RWPE1 (cell line): ENCODE data around the gene HCST.
A peak's percentile ranks its signal among the peaks of the same experiment; 100 is the strongest.
"Not testable (repeated sequence)": the region's sequence is repeated elsewhere in the genome, so short reads cannot be mapped to it uniquely, and the experiment has no call there.

ENCODE experiments used
- CTCF ChIA-PET: fragments of 350-600 bp; sonication (Branson Sonifier 250); formaldehyde crosslinking; extraction: SDS; loops from one replicate; lab custom pipeline; 2021; lab: Yijun Ruan, JAX
- POLR2A ChIA-PET: fragments of 400-600 bp; formaldehyde crosslinking; extraction: SDS; loops from one replicate; lab custom pipeline; 2020; ENCODE audit warnings: antibody characterized with exemption; ENCODE audit not compliant: low non-redundant PET; lab: Yijun Ruan, JAX
- DNase-seq: peaks from one replicate; pipeline ENCODE4 v3.0.0; 2012; ENCODE audit warnings: low spot score
- H3K27ac ChIP-seq: fragments of 450-650 bp; 2 replicates; pipeline ENCODE4 v1.5.1; 2017
- TF ChIP-seq, protein P1 (sequence below): fragments of 450-650 bp; conservative IDR thresholded peaks from 2 replicates; pipeline ENCODE4 v1.5.1; 2017; ENCODE audit warnings: low read depth, mild to moderate bottlenecking

HCST gene

DNA sequence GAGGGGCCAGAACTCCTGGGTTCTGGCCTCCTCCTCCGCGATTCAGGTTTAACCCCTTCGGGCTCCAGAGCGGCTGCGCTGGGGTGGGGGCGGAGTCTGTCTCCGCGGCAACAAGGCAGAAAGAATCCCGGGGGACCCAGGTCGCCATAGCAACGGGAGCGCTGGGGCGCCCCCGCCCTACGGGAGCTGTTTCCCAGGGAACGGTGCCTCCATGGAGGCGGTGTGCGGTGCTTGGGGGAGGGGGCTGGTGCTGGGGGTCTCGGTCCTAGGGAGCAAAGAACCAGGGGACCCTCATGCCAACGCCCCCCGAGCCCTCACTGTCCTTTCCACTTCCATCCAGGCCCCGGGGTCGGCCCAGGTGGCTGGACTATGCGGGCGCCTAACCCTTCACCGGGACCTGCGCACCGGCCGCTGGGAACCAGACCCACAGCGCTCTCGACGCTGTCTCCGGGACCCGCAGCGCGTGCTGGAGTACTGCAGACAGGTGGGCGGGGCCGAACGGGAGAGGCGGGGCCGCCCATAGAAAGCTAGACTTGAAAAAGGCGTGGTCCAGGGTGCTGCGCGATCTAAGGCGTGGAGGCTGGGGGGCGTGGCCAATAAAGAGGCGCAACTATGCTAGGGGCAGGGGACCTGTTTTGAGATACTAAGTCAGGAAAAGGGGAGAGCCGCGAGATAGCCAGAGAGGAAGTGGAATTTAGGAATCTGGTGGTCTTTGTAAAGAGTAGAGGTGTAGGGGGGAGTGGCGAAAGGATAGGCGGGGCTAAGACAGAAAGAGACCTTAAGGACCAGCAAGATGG is 32.8 kb upstream of the HCST start:
- TF ChIP-seq, protein P1, sequence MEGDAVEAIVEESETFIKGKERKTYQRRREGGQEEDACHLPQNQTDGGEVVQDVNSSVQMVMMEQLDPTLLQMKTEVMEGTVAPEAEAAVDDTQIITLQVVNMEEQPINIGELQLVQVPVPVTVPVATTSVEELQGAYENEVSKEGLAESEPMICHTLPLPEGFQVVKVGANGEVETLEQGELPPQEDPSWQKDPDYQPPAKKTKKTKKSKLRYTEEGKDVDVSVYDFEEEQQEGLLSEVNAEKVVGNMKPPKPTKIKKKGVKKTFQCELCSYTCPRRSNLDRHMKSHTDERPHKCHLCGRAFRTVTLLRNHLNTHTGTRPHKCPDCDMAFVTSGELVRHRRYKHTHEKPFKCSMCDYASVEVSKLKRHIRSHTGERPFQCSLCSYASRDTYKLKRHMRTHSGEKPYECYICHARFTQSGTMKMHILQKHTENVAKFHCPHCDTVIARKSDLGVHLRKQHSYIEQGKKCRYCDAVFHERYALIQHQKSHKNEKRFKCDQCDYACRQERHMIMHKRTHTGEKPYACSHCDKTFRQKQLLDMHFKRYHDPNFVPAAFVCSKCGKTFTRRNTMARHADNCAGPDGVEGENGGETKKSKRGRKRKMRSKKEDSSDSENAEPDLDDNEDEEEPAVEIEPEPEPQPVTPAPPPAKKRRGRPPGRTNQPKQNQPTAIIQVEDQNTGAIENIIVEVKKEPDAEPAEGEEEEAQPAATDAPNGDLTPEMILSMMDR: no peak
- ChIA-PET CTCF (interaction anchor here (0.7 to 1.1 kb wide), 3 partner anchors 12 to 313 kb away, joined by 3 read pairs; no protein-coding TSS in a partner anchor), POLR2A (interaction anchor here (0.5 to 0.7 kb wide), 2 partner anchors 25 to 31 kb away, joined by 4 to 7 read pairs; partner anchors contain the start of gene NFKBID)
- H3K27ac ChIP-seq: no peak overlapping the region
- peak; percentile 74 for DNase-seq

DNA sequence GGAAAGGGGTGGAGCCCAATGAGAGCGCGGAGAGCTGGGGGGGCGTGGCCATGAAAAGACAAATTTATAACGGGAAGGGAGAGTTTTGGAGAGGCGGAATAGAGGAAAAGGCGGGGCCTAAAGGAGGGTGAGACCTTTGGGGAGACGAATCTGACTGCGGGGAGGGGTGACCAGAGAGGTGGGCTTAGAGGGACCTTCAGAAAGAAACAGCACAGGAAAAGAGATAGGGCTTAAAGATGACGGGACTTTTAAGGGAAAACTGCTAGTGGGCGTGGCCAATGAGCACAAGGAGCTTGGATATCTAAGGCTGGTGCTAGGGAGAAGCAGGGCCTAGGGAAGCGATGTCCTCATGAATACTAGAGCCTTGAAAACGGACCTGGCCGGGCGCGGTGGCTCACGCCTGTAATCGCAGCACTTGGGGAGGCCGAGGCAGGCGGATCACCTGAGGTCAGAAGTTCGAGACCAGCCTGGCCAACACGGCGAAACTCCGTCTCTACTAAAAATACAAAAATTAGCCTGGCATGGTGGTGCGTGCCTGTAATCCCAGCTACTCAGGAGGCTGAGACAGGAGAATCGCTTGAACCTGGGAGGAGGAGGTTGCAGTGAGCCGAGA is 32.1 kb upstream of the HCST start:
- not testable (repeated sequence) for H3K27ac ChIP-seq
- ChIA-PET POLR2A (interaction anchor here (0.5 kb wide), 1 partner anchor 30 kb away, joined by 7 read pairs; the partner anchor contains the start of gene NFKBID), CTCF (interaction anchor here (0.6 to 1.1 kb wide), 2 partner anchors 11 to 359 kb away, joined by 3 read pairs; no protein-coding TSS in a partner anchor)
- peak; percentile 54 for DNase-seq

DNA sequence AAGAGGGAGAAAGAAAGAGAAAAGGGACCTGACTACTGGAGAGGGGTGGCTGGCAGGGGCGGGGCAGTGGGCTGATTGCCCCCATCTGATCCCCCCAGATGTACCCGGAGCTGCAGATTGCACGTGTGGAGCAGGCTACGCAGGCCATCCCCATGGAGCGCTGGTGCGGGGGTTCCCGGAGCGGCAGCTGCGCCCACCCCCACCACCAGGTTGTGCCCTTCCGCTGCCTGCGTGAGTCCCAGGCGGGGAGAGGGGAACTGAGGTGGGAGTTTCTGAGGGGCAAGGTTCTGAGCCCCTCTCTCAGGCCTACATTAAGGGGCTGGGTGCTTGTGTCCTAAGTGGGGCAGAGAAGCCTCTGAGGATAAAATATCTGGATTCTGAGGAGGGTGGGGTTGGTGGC is 31.5 kb upstream of the HCST start:
- TF ChIP-seq, protein P1: no peak
- H3K27ac ChIP-seq: no peak overlapping the region
- DNase-seq: no peak
- CTCF ChIA-PET: interaction anchor here (0.6 to 1.1 kb wide), 2 partner anchors 11 to 360 kb away, joined by 3 read pairs; no protein-coding TSS in a partner anchor
- POLR2A ChIA-PET: no interaction called here

DNA sequence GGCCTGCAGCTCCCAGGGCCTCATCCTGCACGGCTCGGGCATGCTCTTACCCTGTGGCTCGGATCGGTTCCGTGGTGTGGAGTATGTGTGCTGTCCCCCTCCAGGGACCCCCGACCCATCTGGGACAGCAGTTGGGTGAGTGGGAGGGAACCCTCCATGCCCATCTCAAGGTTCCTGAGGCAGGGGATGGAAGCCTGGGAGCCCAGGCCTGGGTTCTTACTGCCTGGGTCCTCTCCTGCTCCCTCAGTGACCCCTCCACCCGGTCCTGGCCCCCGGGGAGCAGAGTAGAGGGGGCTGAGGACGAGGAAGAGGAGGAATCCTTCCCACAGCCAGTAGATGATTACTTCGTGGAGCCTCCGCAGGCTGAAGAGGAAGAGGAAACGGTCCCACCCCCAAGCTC is 30.7 kb upstream of the HCST start:
- TF ChIP-seq, protein P1: no peak
- no peak for DNase-seq
- no peak overlapping the region for H3K27ac ChIP-seq
- POLR2A ChIA-PET: no interaction called here
- CTCF ChIA-PET: interaction anchor here (0.8 kb wide), 1 partner anchor 27 kb away, joined by 3 read pairs; no protein-coding TSS in a partner anchor

DNA sequence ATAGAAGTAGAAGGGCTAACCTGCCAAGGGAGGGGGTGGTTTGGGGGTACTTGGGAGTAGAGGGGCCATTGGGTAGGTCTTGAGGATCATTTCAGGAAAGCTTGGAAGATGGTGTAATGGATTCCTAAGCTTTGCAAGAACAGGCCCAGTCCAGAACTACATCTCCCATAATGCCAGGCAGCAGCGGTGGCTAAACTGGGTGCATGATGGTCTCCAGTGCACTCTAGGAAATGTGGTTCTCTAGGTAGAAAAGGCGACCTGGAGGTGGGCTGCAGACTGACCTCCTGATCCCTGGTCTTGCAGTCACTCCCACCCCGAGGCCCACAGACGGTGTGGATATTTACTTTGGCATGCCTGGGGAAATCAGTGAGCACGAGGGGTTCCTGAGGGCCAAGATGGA is 30.1 kb upstream of the HCST start:
- ChIA-PET CTCF (interaction anchor here (0.6 to 0.8 kb wide), 2 partner anchors 27 to 93 kb away, joined by 3 read pairs; no protein-coding TSS in a partner anchor), POLR2A (interaction anchor here (0.7 kb wide), 1 partner anchor 127 kb away, joined by 4 read pairs; the partner anchor contains the start of gene U2AF1L4)

DNA sequence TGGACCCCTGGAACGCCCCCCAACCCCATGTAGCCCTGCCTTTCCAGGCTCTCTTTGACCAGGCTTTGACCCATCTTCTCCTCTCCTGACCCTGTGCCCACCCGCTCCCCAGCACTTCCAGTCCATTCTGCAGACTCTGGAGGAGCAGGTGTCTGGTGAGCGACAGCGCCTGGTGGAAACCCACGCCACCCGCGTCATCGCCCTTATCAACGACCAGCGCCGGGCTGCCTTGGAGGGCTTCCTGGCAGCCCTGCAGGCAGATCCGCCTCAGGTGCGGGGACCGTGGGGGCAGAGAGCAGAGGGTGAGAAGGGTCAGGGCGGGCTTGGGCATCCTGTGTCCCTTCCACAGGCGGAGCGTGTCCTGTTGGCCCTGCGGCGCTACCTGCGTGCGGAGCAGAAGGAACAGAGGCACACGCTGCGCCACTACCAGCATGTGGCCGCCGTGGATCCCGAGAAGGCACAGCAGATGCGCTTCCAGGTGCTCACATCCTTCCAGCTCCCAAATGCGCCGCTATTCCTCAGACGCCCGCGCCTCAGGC is 27.9 kb upstream of the HCST start:
- DNase-seq: no peak
- POLR2A ChIA-PET: no interaction called here
- no peak overlapping the region for H3K27ac ChIP-seq
- TF ChIP-seq, protein P1: no peak
- CTCF ChIA-PET: no interaction called here

More for the DNA sequence above, 30.1 kb upstream of the HCST start:
- H3K27ac ChIP-seq: no peak overlapping the region
- TF ChIP-seq, protein P1: no peak
- DNase-seq: no peak
